Measurements from ENCODE around the gene RELN. TPM values are rescaled to one million over a fixed set of nuclear protein-coding genes. Genes with fewer than 3 reads are reported as not detected.

The RELN gene
- total RNA-seq, 1 experiment from 2014 or later, result 0.20 TPM

DNA sequence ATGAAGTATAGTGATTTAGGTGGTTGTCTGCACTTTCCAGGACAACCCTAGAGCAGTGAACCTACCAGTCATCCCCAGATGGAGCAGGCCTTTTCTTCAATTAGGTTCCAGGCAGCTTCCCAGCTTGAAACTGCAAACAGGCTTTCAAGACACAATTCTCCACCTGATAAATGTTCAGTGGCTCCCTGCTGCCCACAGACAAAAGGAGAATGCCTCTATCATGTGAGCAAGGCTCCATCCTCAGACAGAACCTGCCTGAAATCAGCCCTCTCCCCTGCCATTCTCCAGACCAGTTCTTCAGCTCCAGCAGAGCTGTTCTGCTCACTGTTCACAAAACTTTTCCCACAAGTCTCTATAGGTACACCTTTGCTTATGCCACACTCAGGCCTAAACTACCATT lies 22.1 kb downstream of the RELN start:
- H3K36me3 ChIP-seq (ENCODE audit: control insufficient read depth in 1 of 2, insufficient read depth in 2 of 2, low read length in 2 of 2), result no peaks in the 10 kb centered on the region
- no peak overlapping the region for H3K27ac ChIP-seq (ENCODE audit: low read depth, low read length)
- peaks cover 26% of the 10 kb centered on the region for H3K27me3 ChIP-seq (ENCODE audit: insufficient read depth, low read length)
- H4K20me1 ChIP-seq (ENCODE audit: insufficient read depth), result no peaks in the 10 kb centered on the region
- no peaks in the 10 kb centered on the region for H3K9me3 ChIP-seq (ENCODE audit: control insufficient read depth in 1 of 2, insufficient read depth in 1 of 2, low read depth in 1 of 2, low read length in 2 of 2)
- no peaks in the 10 kb centered on the region for H3K9me2 ChIP-seq (ENCODE audit: insufficient read depth)
- intact Hi-C loops (cut with micrococcal nuclease), result no loop called here
- RAD21 ChIA-PET (ENCODE audit: low non-redundant PET in 1 of 2, low total read pairs in 2 of 2, uncharacterized antibody in 2 of 2, unreplicated experiment in 2 of 2), result no interaction called here
- no peak overlapping the region for H3K9ac ChIP-seq (ENCODE audit: low read length)
- H2AFZ ChIP-seq (ENCODE audit: low read depth, low read length, poor library complexity, severe bottlenecking), result no peak overlapping the region
- ATAC-seq (no peak), DNase-seq (ENCODE audit: low read depth, low spot score) (no peak)
- no peaks in the 10 kb centered on the region for H3K4me1 ChIP-seq (ENCODE audit: control insufficient read depth in 1 of 2, insufficient read depth in 2 of 2, low read length in 2 of 2)
- no peak overlapping the region for H3K4me2 ChIP-seq (ENCODE audit: low read length)
- no peaks in the 10 kb centered on the region for H3K79me2 ChIP-seq (ENCODE audit: insufficient read depth, low read length)
- CTCF ChIA-PET, result no interaction called here
- no peak overlapping the region for H3K4me3 ChIP-seq (replicated peaks in 1 of 2; ENCODE audit: low read depth in 1 of 2, low read length in 2 of 2)
- POLR2A ChIA-PET, result no interaction called here
- no peak for TF ChIP-seq ZNF274 (IDR thresholded peaks at IDR 0.05; ENCODE audit: low read depth, low read length)
- TF ChIP-seq SIN3A (IDR thresholded peaks at IDR 0.05; ENCODE audit: low read depth), result no peak
- TF ChIP-seq CBX3 (IDR thresholded peaks at IDR 0.05; ENCODE audit: low read depth), result no peak
- TF ChIP-seq EZH2phosphoT487 (IDR thresholded peaks at IDR 0.05; ENCODE audit: borderline replicate concordance), result no peak
- TF ChIP-seq POLR2AphosphoS5 (IDR thresholded peaks at IDR 0.05; ENCODE audit: low read depth, low read length), result no peak
- TF ChIP-seq EGR1 (IDR thresholded peaks at IDR 0.05; ENCODE audit: low read depth), result no peak
- TF ChIP-seq, protein P1, sequence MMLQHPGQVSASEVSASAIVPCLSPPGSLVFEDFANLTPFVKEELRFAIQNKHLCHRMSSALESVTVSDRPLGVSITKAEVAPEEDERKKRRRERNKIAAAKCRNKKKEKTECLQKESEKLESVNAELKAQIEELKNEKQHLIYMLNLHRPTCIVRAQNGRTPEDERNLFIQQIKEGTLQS (IDR thresholded peaks at IDR 0.05), result no peak
- TF ChIP-seq SRF (IDR thresholded peaks at IDR 0.05; ENCODE audit: low read depth), result no peak
- TF ChIP-seq ELF1 (IDR thresholded peaks at IDR 0.05; ENCODE audit: borderline replicate concordance, low read depth), result no peak
- TF ChIP-seq FOSL1 (IDR thresholded peaks at IDR 0.05; ENCODE audit: low read depth), result no peak
- TF ChIP-seq YY1 (IDR thresholded peaks at IDR 0.05; ENCODE audit: extremely low read depth, insufficient replicate concordance, low read depth, low read length), result no peak
- TF ChIP-seq TCF7L2 (IDR thresholded peaks at IDR 0.05; ENCODE audit: borderline replicate concordance, extremely low read depth, insufficient read depth, insufficient read length), result no peak
- TF ChIP-seq JUND (IDR thresholded peaks at IDR 0.05), result no peak
- no peak for TF ChIP-seq EZH2 (IDR thresholded peaks at IDR 0.05)
- no peak for TF ChIP-seq ZFX (IDR thresholded peaks at IDR 0.05)
- TF ChIP-seq, protein P2, sequence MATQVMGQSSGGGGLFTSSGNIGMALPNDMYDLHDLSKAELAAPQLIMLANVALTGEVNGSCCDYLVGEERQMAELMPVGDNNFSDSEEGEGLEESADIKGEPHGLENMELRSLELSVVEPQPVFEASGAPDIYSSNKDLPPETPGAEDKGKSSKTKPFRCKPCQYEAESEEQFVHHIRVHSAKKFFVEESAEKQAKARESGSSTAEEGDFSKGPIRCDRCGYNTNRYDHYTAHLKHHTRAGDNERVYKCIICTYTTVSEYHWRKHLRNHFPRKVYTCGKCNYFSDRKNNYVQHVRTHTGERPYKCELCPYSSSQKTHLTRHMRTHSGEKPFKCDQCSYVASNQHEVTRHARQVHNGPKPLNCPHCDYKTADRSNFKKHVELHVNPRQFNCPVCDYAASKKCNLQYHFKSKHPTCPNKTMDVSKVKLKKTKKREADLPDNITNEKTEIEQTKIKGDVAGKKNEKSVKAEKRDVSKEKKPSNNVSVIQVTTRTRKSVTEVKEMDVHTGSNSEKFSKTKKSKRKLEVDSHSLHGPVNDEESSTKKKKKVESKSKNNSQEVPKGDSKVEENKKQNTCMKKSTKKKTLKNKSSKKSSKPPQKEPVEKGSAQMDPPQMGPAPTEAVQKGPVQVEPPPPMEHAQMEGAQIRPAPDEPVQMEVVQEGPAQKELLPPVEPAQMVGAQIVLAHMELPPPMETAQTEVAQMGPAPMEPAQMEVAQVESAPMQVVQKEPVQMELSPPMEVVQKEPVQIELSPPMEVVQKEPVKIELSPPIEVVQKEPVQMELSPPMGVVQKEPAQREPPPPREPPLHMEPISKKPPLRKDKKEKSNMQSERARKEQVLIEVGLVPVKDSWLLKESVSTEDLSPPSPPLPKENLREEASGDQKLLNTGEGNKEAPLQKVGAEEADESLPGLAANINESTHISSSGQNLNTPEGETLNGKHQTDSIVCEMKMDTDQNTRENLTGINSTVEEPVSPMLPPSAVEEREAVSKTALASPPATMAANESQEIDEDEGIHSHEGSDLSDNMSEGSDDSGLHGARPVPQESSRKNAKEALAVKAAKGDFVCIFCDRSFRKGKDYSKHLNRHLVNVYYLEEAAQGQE (IDR thresholded peaks at IDR 0.05; ENCODE audit: low read depth), result no peak
- BruUV-seq (replicated peaks), result no TSS peak

Measured in HCT116 (cell line).